SJCRH30 (cell line): ENCODE results near the gene VOPP1. TPM values are rescaled to one million over a fixed set of nuclear protein-coding genes. Genes with fewer than 3 reads are reported as not detected.

Experiments
- DNase-seq, 2 experiments: peaks; one replicate each; pipeline ENCODE4 v3.0.0-alpha.2; 2015 to 2020
- H3K27ac ChIP-seq: fragments of 250-450 bp; sonication (Bioruptor Pico); 2 replicates; pipeline ENCODE4 v1.5.1; 2020; ENCODE audit warnings: mild to moderate bottlenecking, moderate library complexity
- H3K27me3 ChIP-seq: fragments of 250-450 bp; sonication (Bioruptor Pico); 2 replicates; pipeline ENCODE4 v1.5.1; 2020; ENCODE audit warnings: mild to moderate bottlenecking, moderate library complexity
- H3K36me3 ChIP-seq: fragments of 250-450 bp; sonication (Bioruptor Pico); 2 replicates; pipeline ENCODE4 v1.5.1; 2020; ENCODE audit warnings: mild to moderate bottlenecking, moderate library complexity
- H3K4me1 ChIP-seq: fragments of 250-450 bp; sonication (Bioruptor Pico); 2 replicates; pipeline ENCODE4 v1.5.1; 2020; ENCODE audit warnings: mild to moderate bottlenecking, moderate library complexity
- H3K4me3 ChIP-seq: fragments of 250-450 bp; sonication (Bioruptor Pico); 2 replicates; pipeline ENCODE4 v1.5.1; 2020; ENCODE audit warnings: mild to moderate bottlenecking, moderate library complexity
- H3K9me3 ChIP-seq: fragments of 250-450 bp; sonication (Bioruptor Pico); replicated peaks from 2 replicates; pipeline ENCODE4 v1.5.1; 2020; ENCODE audit warnings: mild to moderate bottlenecking, moderate library complexity
- total RNA-seq: library from RNA; depleted of rRNA; stranded (reverse); fragments of >200 nt; shearing (Covaris generic); gene quantifications from 2 replicates; pipeline ENCODE4 v1.2.3, GENCODE V29; 2014

The VOPP1 gene
- total RNA-seq, 1 experiment from 2014 or later: 89.8 TPM

- no peak overlapping the region for H3K4me3 ChIP-seq
- H3K9me3 ChIP-seq: no peaks in the 10 kb centered on the region
- no peaks in the 10 kb centered on the region for H3K27me3 ChIP-seq
- 0 out of 2 replicates have a peak, but pooled peaks cover 3% of the 10 kb centered on the region for H3K36me3 ChIP-seq
- H3K4me1 ChIP-seq: peaks cover 42% of the 10 kb centered on the region
- 0 out of 2 replicates have a peak overlapping the region, but pooled peaks have one; percentile 0 for H3K27ac ChIP-seq
- DNase-seq: peak; percentile 30 to 31
Measured at GRCh38 chr7:55534916-55535590, 37.2 kb downstream of the VOPP1 start.

GRCh38 chr7:55534262-55534915 is 37.9 kb downstream of the VOPP1 start:
- Histone ChIP-seq H3K36me3 (0 out of 2 replicates have a peak, but pooled peaks cover 3% of the 10 kb centered on the region), H3K9me3 (no peaks in the 10 kb centered on the region), H3K4me1 (peaks cover 42% of the 10 kb centered on the region), H3K27ac (peak overlapping the region; percentile 0; the same call in 1 of the 2 replicates), H3K27me3 (no peaks in the 10 kb centered on the region), H3K4me3 (no peak overlapping the region)
- DNase-seq: peak; percentile 19 to 39

GRCh38 chr7:55533729-55534080 is 38.6 kb downstream of the VOPP1 start:
- no peaks in the 10 kb centered on the region for H3K27me3 ChIP-seq
- H3K4me3 ChIP-seq: no peak overlapping the region
- peaks cover 42% of the 10 kb centered on the region for H3K4me1 ChIP-seq
- H3K27ac ChIP-seq: peak overlapping the region; percentile 30
- H3K36me3 ChIP-seq: 0 out of 2 replicates have a peak, but pooled peaks cover 3% of the 10 kb centered on the region
- H3K9me3 ChIP-seq: no peaks in the 10 kb centered on the region
- no peak for DNase-seq

GRCh38 chr7:55533050-55533728 is 39.1 kb downstream of the VOPP1 start:
- Histone ChIP-seq H3K4me1 (peaks cover 42% of the 10 kb centered on the region), H3K27ac (peak overlapping the region; percentile 30), H3K9me3 (no peaks in the 10 kb centered on the region), H3K4me3 (no peak overlapping the region), H3K36me3 (0 out of 2 replicates have a peak, but pooled peaks cover 3% of the 10 kb centered on the region), H3K27me3 (no peaks in the 10 kb centered on the region)
- DNase-seq: peak; percentile 50 to 67

GRCh38 chr7:55532150-55532917 is 40.0 kb downstream of the VOPP1 start:
- no peak for DNase-seq
- peaks cover 44% of the 10 kb centered on the region for H3K4me1 ChIP-seq
- no peaks in the 10 kb centered on the region for H3K27me3 ChIP-seq
- no peak overlapping the region for H3K4me3 ChIP-seq
- 0 out of 2 replicates have a peak, but pooled peaks cover 3% of the 10 kb centered on the region for H3K36me3 ChIP-seq
- H3K9me3 ChIP-seq: no peaks in the 10 kb centered on the region
- no peak overlapping the region; the same call in 1 of the 2 replicates for H3K27ac ChIP-seq

GRCh38 chr7:55531536-55531935 is 40.8 kb downstream of the VOPP1 start:
- H3K27me3 ChIP-seq: no peaks in the 10 kb centered on the region
- no peaks in the 10 kb centered on the region for H3K9me3 ChIP-seq
- H3K4me1 ChIP-seq: peaks cover 48% of the 10 kb centered on the region
- DNase-seq: no peak
- H3K27ac ChIP-seq: no peak overlapping the region
- H3K4me3 ChIP-seq: no peak overlapping the region
- H3K36me3 ChIP-seq: 0 out of 2 replicates have a peak, but pooled peaks cover 3% of the 10 kb centered on the region

- DNase-seq: peak in 1 of 2 experiments; percentile 49
- H3K27me3 ChIP-seq: no peaks in the 10 kb centered on the region
Measured at GRCh38 chr7:55527307-55527706, 45.0 kb downstream of the VOPP1 start.

GRCh38 chr7:55526770-55527169 is 45.5 kb downstream of the VOPP1 start:
- Histone ChIP-seq H3K4me1 (peaks cover 6% of the 10 kb centered on the region), H3K27ac (no peak overlapping the region), H3K9me3 (no peaks in the 10 kb centered on the region), H3K4me3 (no peak overlapping the region), H3K27me3 (no peaks in the 10 kb centered on the region), H3K36me3 (0 out of 2 replicates have a peak, but pooled peaks cover 3% of the 10 kb centered on the region)
- DNase-seq: peak in 1 of 2 experiments; percentile 31

More at GRCh38 chr7:55527307-55527706, 45.0 kb downstream of the VOPP1 start:
- no peaks in the 10 kb centered on the region for H3K9me3 ChIP-seq
- H3K4me3 ChIP-seq: no peak overlapping the region
- H3K27ac ChIP-seq: no peak overlapping the region
- H3K4me1 ChIP-seq: peaks cover 12% of the 10 kb centered on the region
- H3K36me3 ChIP-seq: 0 out of 2 replicates have a peak, but pooled peaks cover 3% of the 10 kb centered on the region

GRCh38 chr7:55526329-55526728 is 46.0 kb downstream of the VOPP1 start:
- no peak for DNase-seq
- Histone ChIP-seq H3K9me3 (no peaks in the 10 kb centered on the region), H3K27me3 (no peaks in the 10 kb centered on the region), H3K27ac (no peak overlapping the region), H3K36me3 (0 out of 2 replicates have a peak, but pooled peaks cover 3% of the 10 kb centered on the region), H3K4me3 (no peak overlapping the region), H3K4me1 (0 out of 2 replicates have a peak, but pooled peaks cover 5% of the 10 kb centered on the region)

GRCh38 chr7:55524558-55525310 is 47.6 kb downstream of the VOPP1 start:
- Histone ChIP-seq H3K4me3 (no peak overlapping the region), H3K36me3 (peaks cover 11% of the 10 kb centered on the region), H3K4me1 (0 out of 2 replicates have a peak, but pooled peaks cover 5% of the 10 kb centered on the region), H3K9me3 (no peaks in the 10 kb centered on the region), H3K27ac (no peak overlapping the region), H3K27me3 (no peaks in the 10 kb centered on the region)
- no peak for DNase-seq

- DNase-seq: no peak
- H3K4me1 ChIP-seq: 0 out of 2 replicates have a peak, but pooled peaks cover 5% of the 10 kb centered on the region
- no peaks in the 10 kb centered on the region for H3K27me3 ChIP-seq
- H3K27ac ChIP-seq: no peak overlapping the region
- no peaks in the 10 kb centered on the region for H3K9me3 ChIP-seq
- H3K36me3 ChIP-seq: peaks cover 21% of the 10 kb centered on the region
- no peak overlapping the region for H3K4me3 ChIP-seq
Measured at GRCh38 chr7:55523366-55523765, 48.9 kb downstream of the VOPP1 start.

- Histone ChIP-seq H3K4me1 (0 out of 2 replicates have a peak, but pooled peaks cover 2% of the 10 kb centered on the region), H3K27me3 (no peaks in the 10 kb centered on the region), H3K4me3 (no peak overlapping the region), H3K27ac (no peak overlapping the region), H3K36me3 (peaks cover 30% of the 10 kb centered on the region), H3K9me3 (no peaks in the 10 kb centered on the region)
- DNase-seq: no peak
Measured at GRCh38 chr7:55521917-55522902, 50.1 kb downstream of the VOPP1 start.

- Histone ChIP-seq H3K27ac (no peak overlapping the region), H3K36me3 (peaks cover 32% of the 10 kb centered on the region), H3K27me3 (no peaks in the 10 kb centered on the region), H3K9me3 (no peaks in the 10 kb centered on the region), H3K4me3 (no peak overlapping the region), H3K4me1 (no peaks in the 10 kb centered on the region)
- DNase-seq: no peak
Measured at GRCh38 chr7:55521512-55521911, 50.8 kb downstream of the VOPP1 start.
